ENCODE data around the gene C1QTNF9B. TPM values are rescaled to one million over a fixed set of nuclear protein-coding genes. Genes with fewer than 3 reads are reported as not detected.

The C1QTNF9B gene
- polyA plus RNA-seq, 3 donors: not detected

DNA sequence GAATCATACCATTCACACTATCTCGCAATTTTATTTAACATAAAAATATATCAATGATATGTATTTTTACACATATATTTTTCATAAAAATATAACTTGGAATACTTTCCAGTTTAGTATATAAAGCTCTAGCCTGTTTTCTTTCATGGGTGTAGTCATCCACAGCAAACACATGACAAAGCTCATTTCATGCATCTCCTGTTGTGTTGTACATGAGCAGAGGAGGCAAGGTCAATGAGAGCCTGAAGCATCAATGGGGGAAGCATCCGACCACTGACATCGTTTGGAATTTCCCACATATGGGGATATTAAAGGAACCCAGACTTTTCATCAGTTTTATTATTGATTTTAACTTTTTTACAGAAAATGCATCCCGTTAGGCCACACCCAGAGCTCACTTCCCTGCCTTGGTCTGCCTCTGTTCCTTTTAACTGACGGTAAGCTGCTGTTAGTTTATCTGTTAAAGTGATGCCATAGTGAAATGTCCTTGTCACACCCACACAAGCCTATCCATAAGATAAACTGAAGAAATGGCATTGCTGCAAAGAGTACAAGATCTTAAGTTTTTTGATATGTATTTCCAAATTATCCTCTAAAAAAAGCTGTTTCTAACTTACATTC is 52.1 kb downstream of the C1QTNF9B start:
- H4K20me1 ChIP-seq (ENCODE audit: insufficient read depth, low read length): no peaks in the 10 kb centered on the region
- Mint-ChIP-seq H3K36me3 (peaks cover 0 to 18% of the 10 kb centered on the region in 2 donors), H3K4me1 (peaks cover 4% of the 10 kb centered on the region), H3K27ac (no peak overlapping the region), H3K4me3 (no peak overlapping the region), H3K9me3 (no peaks in the 10 kb centered on the region), H3K27me3 (ENCODE audit: low read depth in 3 of 3) (peaks cover 0 to 2% (median 2%) of the 10 kb centered on the region in 3 donors)
- H3K27me3 ChIP-seq (ENCODE audit: control insufficient read depth in 2 of 2, insufficient read depth in 2 of 2, low read length in 2 of 2): no peaks in the 10 kb centered on the region
- H3K79me2 ChIP-seq (ENCODE audit: insufficient read depth, low read length): no peaks in the 10 kb centered on the region
- H3K36me3 ChIP-seq (replicated peaks in 1 of 2; ENCODE audit: control insufficient read depth in 1 of 2, insufficient read depth in 2 of 2, low read length in 2 of 2): no peaks in the 10 kb centered on the region
- no peaks in the 10 kb centered on the region for H3K4me1 ChIP-seq (ENCODE audit: control insufficient read depth in 1 of 2, insufficient read depth in 2 of 2, low read length in 2 of 2)
- H3K9me3 ChIP-seq (replicated peaks in 1 of 2; ENCODE audit: control insufficient read depth in 1 of 2, insufficient read depth in 1 of 2, low read length in 2 of 2): no peaks in the 10 kb centered on the region
- no peak overlapping the region for H3K4me2 ChIP-seq (replicated peaks; ENCODE audit: extremely low read depth, low read length, poor library complexity, severe bottlenecking)
- intact Hi-C loops (cut with micrococcal nuclease): no loop called here
- H2AFZ ChIP-seq (ENCODE audit: insufficient read depth, low read depth, low read length, poor library complexity, severe bottlenecking): no peak overlapping the region
- no peak overlapping the region for H3K4me3 ChIP-seq (replicated peaks in 1 of 3; ENCODE audit: low read depth in 2 of 3, low read length in 3 of 3)
- no peak overlapping the region for H3K9ac ChIP-seq (ENCODE audit: insufficient read depth, low read length, poor library complexity, severe bottlenecking)
- WGBS (ENCODE audit: insufficient coverage): no CpG with 5 or more reads among the region's 5 CpGs
- no peak for DNase-seq
- no peak overlapping the region for H3K27ac ChIP-seq (ENCODE audit: low read depth in 1 of 2, low read length in 2 of 2)
- no peak for TF ChIP-seq CTCF (IDR thresholded peaks at IDR 0.05)

GRCh38 chr13:23844132-23844531 is 53.2 kb downstream of the C1QTNF9B start:
- H3K4me3 Mint-ChIP-seq: no peak overlapping the region
- WGBS (ENCODE audit: insufficient coverage): 100% methylated on average over 2 of the region's 2 CpGs
- Histone ChIP-seq H4K20me1 (ENCODE audit: insufficient read depth, low read length) (no peaks in the 10 kb centered on the region), H3K4me1 (ENCODE audit: control insufficient read depth in 1 of 2, insufficient read depth in 2 of 2, low read length in 2 of 2) (no peaks in the 10 kb centered on the region), H3K79me2 (ENCODE audit: insufficient read depth, low read length) (no peaks in the 10 kb centered on the region), H3K27me3 (ENCODE audit: control insufficient read depth in 2 of 2, insufficient read depth in 2 of 2, low read length in 2 of 2) (no peaks in the 10 kb centered on the region), H3K9me3 (replicated peaks in 1 of 2; ENCODE audit: control insufficient read depth in 1 of 2, insufficient read depth in 1 of 2, low read length in 2 of 2) (no peaks in the 10 kb centered on the region), H2AFZ (ENCODE audit: insufficient read depth, low read depth, low read length, poor library complexity, severe bottlenecking) (no peak overlapping the region), H3K27ac (ENCODE audit: low read depth in 1 of 2, low read length in 2 of 2) (no peak overlapping the region), H3K36me3 (replicated peaks in 1 of 2; ENCODE audit: control insufficient read depth in 1 of 2, insufficient read depth in 2 of 2, low read length in 2 of 2) (no peaks in the 10 kb centered on the region), H3K4me3 (replicated peaks in 1 of 3; ENCODE audit: low read depth in 2 of 3, low read length in 3 of 3) (no peak overlapping the region), H3K9ac (ENCODE audit: insufficient read depth, low read length, poor library complexity, severe bottlenecking) (no peak overlapping the region), H3K4me2 (replicated peaks; ENCODE audit: extremely low read depth, low read length, poor library complexity, severe bottlenecking) (no peak overlapping the region)
- intact Hi-C loops (cut with micrococcal nuclease): no loop called here
- peaks cover 0 to 2% (median 2%) of the 10 kb centered on the region in 3 donors for H3K27me3 Mint-ChIP-seq (ENCODE audit: low read depth in 3 of 3)
- H3K9me3 Mint-ChIP-seq: no peaks in the 10 kb centered on the region
- no peak for TF ChIP-seq CTCF (IDR thresholded peaks at IDR 0.05)
- no peak for DNase-seq
- H3K27ac Mint-ChIP-seq: no peak overlapping the region
- H3K36me3 Mint-ChIP-seq: peaks cover 0 to 18% of the 10 kb centered on the region in 2 donors
- peaks cover 4% of the 10 kb centered on the region for H3K4me1 Mint-ChIP-seq
